Mammary epithelial cell (primary cell): ENCODE results near the gene CAMTA1.

ENCODE experiments used
- EZH2 ChIP-seq: IDR thresholded peaks from 2 replicates; pipeline ENCODE4 v1.6.1; 2012; ENCODE audit warnings: low read length, inconsistent platforms, borderline replicate concordance
- TF ChIP-seq, protein P1 (sequence below), 2 donors: IDR thresholded peaks in 1 of 2; conservative IDR thresholded peaks in 1 of 2; 2 replicates each; pipeline ENCODE4 v1.5.1; 2011 to 2012; ENCODE audit warnings: inconsistent platforms in 2 of 2, low read length in 2 of 2, mild to moderate bottlenecking in 2 of 2, control low read depth in 1 of 2, low read depth in 1 of 2; ENCODE audit not compliant: insufficient read depth in 1 of 2; ENCODE audit errors: extremely low read depth in 1 of 2

- TF ChIP-seq, protein P1, sequence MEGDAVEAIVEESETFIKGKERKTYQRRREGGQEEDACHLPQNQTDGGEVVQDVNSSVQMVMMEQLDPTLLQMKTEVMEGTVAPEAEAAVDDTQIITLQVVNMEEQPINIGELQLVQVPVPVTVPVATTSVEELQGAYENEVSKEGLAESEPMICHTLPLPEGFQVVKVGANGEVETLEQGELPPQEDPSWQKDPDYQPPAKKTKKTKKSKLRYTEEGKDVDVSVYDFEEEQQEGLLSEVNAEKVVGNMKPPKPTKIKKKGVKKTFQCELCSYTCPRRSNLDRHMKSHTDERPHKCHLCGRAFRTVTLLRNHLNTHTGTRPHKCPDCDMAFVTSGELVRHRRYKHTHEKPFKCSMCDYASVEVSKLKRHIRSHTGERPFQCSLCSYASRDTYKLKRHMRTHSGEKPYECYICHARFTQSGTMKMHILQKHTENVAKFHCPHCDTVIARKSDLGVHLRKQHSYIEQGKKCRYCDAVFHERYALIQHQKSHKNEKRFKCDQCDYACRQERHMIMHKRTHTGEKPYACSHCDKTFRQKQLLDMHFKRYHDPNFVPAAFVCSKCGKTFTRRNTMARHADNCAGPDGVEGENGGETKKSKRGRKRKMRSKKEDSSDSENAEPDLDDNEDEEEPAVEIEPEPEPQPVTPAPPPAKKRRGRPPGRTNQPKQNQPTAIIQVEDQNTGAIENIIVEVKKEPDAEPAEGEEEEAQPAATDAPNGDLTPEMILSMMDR (conservative IDR thresholded peaks at IDR 0.05 in 1 of 2, IDR thresholded peaks at IDR 0.05 in 1 of 2; ENCODE audit: extremely low read depth in 1 of 2, insufficient read depth in 1 of 2, low read depth in 1 of 2, low read length in 2 of 2): no peak
- TF ChIP-seq EZH2: no peak
These were observed 163.2 kb downstream of the CAMTA1 start for GRCh38 chr1:6948416-6948815.
